GM18858 (cell line): ENCODE measurements around the gene ACBD7.

Source experiments
- ATAC-seq: cut with Tn5 transposase; IDR thresholded peaks from one replicate; pipeline ENCODE4 v1.9.1; 2021; ENCODE audit not compliant: unreplicated experiment

ACBD7 gene

GRCh38 chr10:15088428-15089261 is at the start of gene ACBD7:
Gene ACBD7, minus strand, starts transcription at chr10:15088776. Its CDS starts 48 bp downstream, at chr10:15088728.
- peak; percentile 96 for ATAC-seq

DNA sequence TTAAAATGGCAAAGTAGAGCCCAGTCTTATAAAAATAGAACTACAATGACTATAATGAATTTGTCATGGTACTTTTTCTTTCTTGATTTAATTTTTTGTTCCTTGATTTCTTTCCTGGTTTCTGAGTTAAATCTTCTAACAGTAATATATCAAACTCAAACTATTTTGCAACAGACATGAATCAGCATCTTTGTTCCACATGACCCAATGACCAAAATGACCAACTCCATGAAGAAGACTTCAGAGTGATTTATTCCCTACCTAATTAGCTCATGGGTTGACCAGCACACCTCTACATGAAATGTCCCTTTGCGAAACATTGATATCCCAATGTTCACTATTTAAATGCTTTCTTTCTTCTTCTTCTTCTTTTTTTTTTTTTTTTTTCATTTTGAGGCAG is 49.1 kb upstream of the ACBD7 start:
- ATAC-seq, result no peak

DNA sequence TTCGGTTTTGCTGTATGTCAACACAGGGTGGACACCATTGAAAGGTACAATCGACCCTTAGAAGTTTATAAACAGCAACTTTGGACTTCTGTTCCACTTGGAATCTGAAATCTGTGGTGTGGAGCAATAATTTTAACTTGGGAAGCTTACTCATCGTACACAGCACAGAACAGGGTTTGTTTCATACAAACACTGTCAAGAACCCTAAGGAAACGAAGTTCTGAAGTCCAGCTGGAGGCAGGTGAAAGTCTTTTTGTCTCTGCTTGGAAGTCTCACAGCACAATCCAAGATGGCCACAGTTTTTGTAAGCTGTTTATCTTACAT is 48.4 kb upstream of the ACBD7 start:
- no peak for ATAC-seq

DNA sequence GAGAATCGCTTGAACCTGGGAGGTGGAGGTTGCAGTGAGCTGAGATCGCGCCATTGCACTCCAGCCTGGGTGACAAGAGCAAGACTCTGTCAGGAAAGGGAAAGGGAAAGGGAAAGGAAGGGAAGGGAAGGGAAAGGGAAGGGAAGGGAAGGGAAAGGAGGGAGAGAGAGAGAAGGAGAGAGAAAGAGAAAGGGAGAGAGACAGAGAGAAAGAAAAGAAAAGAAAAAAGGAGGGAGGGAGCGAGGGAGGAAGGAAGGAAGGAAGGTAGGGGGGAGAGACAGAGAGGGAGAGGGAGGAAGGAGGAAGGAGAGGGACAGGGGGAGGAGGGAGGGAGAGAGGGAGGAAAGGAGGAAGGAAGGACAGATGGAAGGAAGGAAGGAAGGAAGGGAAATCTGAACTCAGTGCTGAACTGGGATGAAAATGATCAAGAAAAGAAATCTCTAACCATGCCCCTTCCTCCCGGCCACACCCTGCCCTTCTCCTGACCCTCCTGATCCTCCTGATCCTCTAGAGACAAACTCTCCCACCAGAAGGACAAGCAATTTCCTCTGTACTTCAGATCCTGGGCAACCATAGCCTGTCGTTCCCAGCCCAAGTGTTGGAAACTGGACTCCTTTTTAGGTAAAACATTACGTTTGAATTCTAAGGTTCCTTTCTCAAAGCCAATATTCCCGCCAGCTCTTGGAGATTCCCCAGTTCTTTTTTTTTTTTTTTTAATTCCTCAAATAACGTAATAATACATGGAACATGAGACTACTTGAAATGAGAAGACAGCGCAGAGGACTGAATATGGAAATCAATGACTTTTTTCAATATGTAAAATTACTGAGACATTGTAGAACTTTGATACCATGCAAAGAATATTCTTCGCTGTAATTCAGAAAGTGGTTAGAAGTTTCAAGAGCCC is 47.8 kb upstream of the ACBD7 start:
- no peak for ATAC-seq

DNA sequence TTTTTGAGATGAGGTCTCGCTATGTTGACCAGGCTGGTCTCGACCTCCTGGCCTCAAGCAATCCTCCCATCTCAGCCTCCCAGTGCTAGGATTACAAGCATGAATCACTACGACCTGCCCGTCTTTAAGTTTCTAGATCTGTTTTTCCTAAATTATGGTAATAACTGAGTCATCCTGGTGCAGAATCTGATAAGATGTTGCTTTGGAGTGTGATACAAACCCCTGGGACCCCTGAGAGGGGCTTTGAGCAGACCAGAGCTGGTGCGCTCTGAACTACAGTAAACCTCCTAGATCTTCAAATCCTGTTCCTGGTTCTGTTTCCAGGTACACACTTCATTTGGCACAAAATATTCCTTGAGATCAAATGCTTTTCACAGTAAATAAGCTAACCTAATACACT is 42.8 kb upstream of the ACBD7 start:
- ATAC-seq, result no peak

DNA sequence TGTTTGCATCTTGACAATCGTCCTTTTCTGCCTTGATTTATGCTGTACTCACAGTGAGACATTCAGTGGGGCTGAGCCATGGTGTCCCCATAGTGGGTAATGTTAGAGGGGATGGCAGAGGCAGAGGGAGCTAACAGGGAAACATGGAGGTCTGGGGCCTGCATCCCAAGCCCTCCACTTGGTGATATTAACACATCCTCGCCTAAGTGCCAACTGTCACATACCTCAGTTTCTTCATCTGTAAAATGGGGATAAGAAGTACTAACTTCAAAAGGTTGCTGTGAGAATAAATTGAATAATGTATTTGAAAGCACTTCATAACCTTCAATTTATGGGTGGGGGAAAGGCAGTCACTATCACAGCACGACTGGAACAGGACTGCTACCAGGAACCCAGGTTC is 36.3 kb upstream of the ACBD7 start:
- no peak for ATAC-seq

GRCh38 chr10:15124190-15124589 is 35.6 kb upstream of the ACBD7 start:
- ATAC-seq, result no peak

DNA sequence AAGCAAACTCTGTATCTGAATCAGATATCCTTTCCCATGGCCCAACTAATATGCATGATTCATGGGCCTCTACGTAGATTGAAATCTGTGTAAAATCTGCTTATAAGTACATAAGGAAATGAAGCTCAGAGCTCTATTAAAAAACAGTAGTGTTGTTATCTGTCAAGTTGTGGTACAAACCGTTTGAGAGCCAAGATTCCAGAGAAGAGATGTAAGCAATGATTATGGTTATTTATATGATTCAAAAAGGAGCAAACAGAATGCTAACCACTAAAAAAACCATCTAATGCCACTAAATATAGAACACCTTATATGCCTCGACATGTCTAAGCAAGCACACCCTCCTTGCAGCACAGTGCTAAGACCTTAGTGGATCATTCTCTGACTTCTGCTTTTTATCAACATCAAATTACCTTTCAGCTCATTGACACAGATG is 35.2 kb upstream of the ACBD7 start:
- no peak for ATAC-seq

DNA sequence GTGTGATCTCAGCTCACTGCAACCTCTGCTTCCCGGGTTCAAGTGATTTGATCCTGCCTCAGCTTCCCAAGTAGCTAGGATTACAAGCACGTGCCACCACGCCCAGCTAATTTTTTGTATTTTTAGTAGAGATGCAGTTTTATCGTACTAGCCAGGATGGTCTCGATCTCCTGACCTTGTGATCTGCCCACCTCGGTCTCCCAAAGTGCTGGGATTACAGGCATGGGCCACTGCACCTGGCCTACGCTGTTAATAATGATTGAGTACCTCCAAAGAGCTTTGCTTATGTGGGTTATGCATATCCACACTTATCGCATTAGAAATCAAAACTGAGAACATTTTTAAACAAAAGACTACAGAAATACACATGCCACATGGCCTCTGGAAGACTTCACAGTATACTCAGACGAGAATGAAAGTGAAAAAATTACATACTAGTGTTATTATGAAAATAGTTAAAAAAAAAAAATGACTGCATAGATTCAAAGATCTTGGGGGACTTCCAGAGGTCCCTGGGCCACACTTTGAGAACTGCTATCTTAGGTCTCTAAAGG is 34.0 kb upstream of the ACBD7 start:
- peak; percentile 87 for ATAC-seq

DNA sequence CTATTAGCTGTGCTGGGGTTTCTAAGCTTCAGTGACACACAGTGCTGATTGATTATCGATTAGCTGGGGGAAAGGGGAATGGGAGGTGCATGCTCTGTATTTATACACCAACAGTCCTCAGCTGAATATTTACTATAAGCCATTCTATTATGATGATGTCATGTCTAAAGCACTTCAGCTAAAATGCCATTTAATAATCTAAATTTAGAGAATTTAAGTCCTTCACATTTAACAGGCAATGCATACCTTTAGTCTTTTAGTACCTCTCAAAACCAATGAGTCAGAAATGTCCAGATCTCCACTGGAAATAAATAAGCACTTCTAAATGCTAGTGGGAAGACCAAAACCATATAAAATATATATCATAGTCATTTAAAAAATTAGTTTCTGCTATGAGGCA is 33.1 kb upstream of the ACBD7 start:
- no peak for ATAC-seq

DNA sequence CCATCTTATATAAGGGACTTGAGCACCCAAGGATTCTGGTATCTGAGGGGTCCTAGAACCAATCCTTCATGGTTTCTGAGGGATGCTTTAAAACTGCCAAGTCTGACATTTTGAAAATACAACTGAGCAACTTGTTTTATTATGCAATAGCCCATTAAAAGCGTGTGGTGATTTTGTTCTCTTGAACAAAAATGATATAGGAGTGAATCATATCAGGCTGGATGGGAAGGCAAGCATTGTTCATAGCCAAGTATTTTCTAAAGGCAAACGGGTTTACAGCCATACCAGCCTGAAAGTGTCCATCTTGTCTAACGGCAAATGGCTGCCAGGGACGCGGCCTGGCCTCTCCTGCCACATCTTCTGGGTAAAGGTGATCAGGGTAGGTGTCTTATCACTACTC is 31.9 kb upstream of the ACBD7 start:
- ATAC-seq, result no peak

DNA sequence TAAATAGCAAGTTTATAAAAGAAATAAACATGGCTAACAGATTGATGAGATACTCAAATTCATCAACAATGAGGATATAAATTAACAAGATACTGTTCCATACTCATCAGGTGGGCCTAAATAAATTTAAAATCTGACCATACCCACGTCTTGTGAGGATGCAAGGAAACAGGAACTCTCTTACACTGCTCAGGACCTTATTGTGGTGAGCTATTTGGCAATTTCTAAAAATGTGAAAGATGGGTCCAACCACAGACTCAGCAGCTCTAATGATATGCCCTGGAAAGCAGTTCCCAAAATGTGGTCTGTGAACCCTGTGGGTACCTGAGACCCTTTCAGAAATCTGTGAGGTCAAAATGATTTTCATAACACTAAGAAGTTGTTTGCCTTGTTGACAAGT is 30.0 kb upstream of the ACBD7 start:
- ATAC-seq, result no peak

- ATAC-seq, result no peak
These were observed 27.6 kb upstream of the ACBD7 start for GRCh38 chr10:15116225-15116624.

DNA sequence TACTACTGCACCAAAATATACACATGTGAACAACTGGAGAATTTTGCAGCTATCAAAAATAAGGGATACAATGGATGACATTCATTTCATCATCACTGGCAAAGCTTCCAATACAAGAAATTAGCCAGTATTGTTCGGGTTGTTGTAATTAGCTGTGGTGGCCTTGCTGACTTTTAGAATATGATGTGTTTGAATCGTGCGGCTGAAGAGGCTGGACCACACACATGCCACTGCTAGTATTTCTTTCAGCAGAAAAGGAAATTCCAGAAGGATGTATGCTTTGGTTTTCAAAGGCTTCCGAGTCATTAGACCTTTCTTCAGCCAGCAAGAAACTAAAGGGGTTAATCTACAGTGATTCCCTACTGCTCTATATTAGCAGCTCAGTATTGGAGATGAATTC is 25.2 kb upstream of the ACBD7 start:
- no peak for ATAC-seq

- no peak for ATAC-seq
These were observed 24.1 kb upstream of the ACBD7 start for GRCh38 chr10:15112657-15113056.

DNA sequence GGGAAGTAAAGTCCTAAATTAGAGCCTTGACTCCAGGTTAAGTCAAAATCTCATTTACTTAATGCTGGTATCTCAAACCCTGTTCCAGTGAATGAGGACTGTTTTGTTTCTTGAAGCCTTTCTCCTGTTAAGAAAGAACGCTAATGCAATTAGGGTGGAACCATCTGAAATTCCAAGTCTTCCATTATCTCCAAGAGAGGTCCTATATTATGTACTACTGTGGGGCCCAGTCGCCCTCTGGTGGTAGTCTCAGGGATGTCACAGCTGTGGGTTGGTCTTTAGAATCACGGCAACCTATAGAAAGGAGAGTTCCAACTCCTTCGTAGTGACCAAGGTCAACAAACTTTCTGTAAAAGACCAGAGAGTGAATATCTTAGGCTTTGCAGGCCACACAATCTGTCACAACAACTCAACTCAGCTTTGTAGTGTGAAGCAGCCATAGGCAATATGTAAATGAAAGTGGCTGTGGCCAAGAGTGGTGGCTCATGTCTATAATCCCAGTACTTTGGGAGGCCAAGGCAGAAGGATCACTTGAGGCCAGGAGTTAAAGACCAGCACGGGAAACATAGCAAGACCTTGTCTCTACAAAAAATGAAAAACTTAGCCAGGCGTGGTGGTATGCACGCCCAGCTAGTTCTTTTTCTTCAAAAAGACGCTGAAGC is 17.9 kb upstream of the ACBD7 start:
- ATAC-seq, result peak; percentile 80

- no peak for ATAC-seq
These were observed 14.9 kb upstream of the ACBD7 start for GRCh38 chr10:15103513-15103912.

- no peak for ATAC-seq
These were observed 11.3 kb upstream of the ACBD7 start for GRCh38 chr10:15099886-15100285.

DNA sequence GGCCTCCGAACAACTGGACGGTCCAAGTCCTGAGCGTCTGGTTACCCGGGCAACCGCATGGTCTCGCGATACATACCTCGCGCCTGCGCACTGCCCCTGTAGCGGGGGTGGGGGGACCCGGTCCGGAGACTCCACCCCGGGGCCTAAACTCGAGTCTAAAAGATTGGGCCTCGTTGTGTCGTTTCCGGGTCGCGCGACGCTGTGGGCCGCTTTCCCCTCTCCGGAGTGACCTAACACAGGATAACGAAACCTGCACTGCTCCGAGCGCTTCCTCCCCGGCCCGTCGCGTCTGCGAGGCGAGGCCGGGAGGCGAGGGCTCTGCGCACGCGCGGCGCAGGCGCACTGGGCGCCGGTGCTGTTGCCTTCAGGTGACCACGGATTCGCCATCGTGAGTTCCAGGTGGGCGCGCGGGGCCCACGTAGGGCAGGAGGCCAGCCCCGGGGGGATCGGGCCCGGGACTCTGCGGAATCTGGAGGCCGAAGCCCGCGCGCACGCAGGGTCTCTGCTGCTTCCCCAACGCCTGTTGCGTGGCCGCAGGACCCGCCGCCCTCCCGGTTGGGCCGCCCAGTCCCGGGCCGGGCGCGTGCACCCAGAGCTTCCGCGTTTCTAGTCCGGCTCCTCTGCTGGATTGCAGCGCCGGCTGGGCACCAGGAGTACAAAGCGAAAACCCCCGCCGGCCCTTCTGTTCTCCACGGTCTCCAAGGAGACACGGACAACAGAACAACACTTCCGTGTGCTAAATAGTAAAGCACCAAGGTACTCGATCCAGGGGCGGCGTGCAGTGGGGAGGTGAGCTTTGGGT is 8.6 kb upstream of the ACBD7 start, which contains the start of gene RPP38:
Gene RPP38 (plus strand): TSS at position 345 of the 802 bp plus-strand sequence. CDS start 5,960 bp downstream, outside the sequence.
- peak; percentile 74 for ATAC-seq

DNA sequence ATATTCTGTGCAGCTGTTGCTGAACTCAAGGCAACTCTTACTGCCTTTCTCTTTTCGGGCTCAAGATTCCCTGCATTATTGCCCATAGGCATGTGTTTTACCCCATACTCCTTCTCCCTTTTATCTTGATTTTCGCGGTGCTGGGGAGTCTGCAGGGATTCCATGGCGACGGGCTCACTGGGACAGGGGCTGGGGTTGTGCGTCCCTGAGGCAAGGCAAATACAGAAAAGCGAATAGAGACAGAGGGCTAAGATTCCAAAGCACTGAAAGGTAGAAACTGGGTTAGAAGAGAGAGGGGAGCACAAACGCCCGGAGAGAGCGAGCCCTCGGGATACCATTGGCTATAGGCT is 8.1 kb upstream of the ACBD7 start:
- no peak for ATAC-seq
